ENCODE measurements around the gene MMADHC. TPM values are rescaled to one million over a fixed set of nuclear protein-coding genes. Genes with fewer than 3 reads are reported as not detected.

The MMADHC gene
- total RNA-seq, result 77.1 TPM
- 84.8 TPM for polyA plus RNA-seq (ENCODE audit: insufficient read depth, low read depth, low replicate concordance)
- long read RNA-seq, donor 1, transcript MMADHC-201 (8 exons, 1,436 nt), result major isoform, 25 of 33 reads
- long read RNA-seq, donor 1, partial matches to known transcripts, result 5 of 33 reads
- long read RNA-seq, donor 1, other reads (novel, unspliced or antisense), result 0 of 33 reads
- long read RNA-seq, donor 2, transcript MMADHC-201 (8 exons, 1,436 nt), result major isoform, 48 of 56 reads
- long read RNA-seq, donor 2, partial matches to known transcripts, result 5 of 56 reads
- long read RNA-seq, donor 2, other reads (novel, unspliced or antisense), result 0 of 56 reads
- long read RNA-seq, donor 3, transcript MMADHC-201 (8 exons, 1,436 nt), result major isoform, 33 of 36 reads
- long read RNA-seq, donor 3, partial matches to known transcripts, result 0 of 36 reads
- long read RNA-seq, donor 3, other reads (novel, unspliced or antisense), result 0 of 36 reads
- long read RNA-seq, donor 4, transcript MMADHC-201 (8 exons, 1,436 nt), result major isoform, 39 of 41 reads
- long read RNA-seq, donor 4, partial matches to known transcripts, result 0 of 41 reads
- long read RNA-seq, donor 4, other reads (novel, unspliced or antisense), result 0 of 41 reads
- long read RNA-seq, donor 5, partial matches to known transcripts, result 0 of 3 reads
- long read RNA-seq, donor 5, other reads (novel, unspliced or antisense), result 0 of 3 reads
- long read RNA-seq, donor 6, transcript MMADHC-201 (8 exons, 1,436 nt), result major isoform, 109 of 148 reads
- long read RNA-seq, donor 6, transcript MMADHC-203 (7 exons, 1,726 nt), result minor isoform, 9 of 148 reads
- long read RNA-seq, donor 6, partial matches to known transcripts, result 30 of 148 reads
- long read RNA-seq, donor 6, other reads (novel, unspliced or antisense), result 0 of 148 reads
- long read RNA-seq, donor 7, transcript MMADHC-201 (8 exons, 1,436 nt), result major isoform, 36 of 45 reads
- long read RNA-seq, donor 7, partial matches to known transcripts, result 4 of 45 reads
- long read RNA-seq, donor 7, other reads (novel, unspliced or antisense), result 3 of 45 reads
- long read RNA-seq, donor 8, transcript MMADHC-201 (8 exons, 1,436 nt), result major isoform, 37 of 40 reads
- long read RNA-seq, donor 8, partial matches to known transcripts, result 0 of 40 reads
- long read RNA-seq, donor 8, other reads (novel, unspliced or antisense), result 0 of 40 reads
- long read RNA-seq, donor 9, transcript MMADHC-201 (8 exons, 1,436 nt), result major isoform, 26 of 27 reads
- long read RNA-seq, donor 9, partial matches to known transcripts, result 0 of 27 reads
- long read RNA-seq, donor 9, other reads (novel, unspliced or antisense), result 0 of 27 reads
- long read RNA-seq, donor 10, transcript MMADHC-201 (8 exons, 1,436 nt), result major isoform, 34 of 37 reads
- long read RNA-seq, donor 10, partial matches to known transcripts, result 0 of 37 reads
- long read RNA-seq, donor 10, other reads (novel, unspliced or antisense), result 0 of 37 reads

DNA sequence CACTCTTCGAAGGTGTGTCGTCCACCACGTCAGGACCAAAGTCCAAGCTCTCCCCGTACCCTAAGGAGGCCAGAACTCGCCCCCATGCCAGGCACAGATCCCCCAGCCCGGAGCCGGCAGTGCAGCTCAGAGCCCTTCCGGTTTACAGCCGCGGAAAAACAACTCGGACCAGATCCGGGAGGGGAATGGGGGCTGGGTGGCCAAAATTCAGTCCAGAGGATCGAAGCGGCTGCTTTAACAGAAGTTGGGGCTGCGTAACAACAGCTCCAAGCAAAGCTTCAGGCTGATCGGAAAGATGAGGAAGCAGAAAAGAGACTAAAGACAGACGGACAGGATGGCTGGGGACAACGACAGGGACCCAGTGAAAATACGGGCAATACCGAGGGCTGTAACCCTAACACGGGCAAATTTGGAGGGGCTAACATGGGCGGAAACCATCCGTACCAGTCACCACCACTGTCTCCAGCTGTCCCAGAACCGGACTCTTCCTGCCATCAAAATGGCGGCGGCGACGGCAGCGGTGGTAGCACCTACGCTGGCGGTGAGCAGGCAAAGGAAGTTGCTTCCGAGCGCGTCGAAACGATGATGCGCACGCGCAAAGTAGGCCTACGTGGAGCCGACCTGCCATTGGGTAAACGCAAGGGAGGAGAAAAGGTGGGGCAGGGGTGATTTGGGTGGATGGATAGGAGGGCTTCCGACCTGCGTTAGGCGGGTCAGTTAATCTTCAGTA lies at the start of gene MMADHC:
Gene MMADHC, minus strand, starts transcription at position 556 of the 730 bp plus-strand sequence. CDS start 678 bp downstream, outside the sequence.
- Histone ChIP-seq H3K4me1 (ENCODE audit: control insufficient read depth in 2 of 3, insufficient read depth in 2 of 3, low read depth in 1 of 3, low read length in 3 of 3) (peaks cover 0 to 9% (median 0%) of the 10 kb centered on the region in 3 donors), H3K27me3 (ENCODE audit: control insufficient read depth, insufficient read depth, low read length) (no peaks in the 10 kb centered on the region), H3K4me3 (ENCODE audit: low read length in 3 of 3) (peak within 1 kb of the TSS; percentile 94 to 100 (median 100)), H3K9ac (ENCODE audit: low read length in 3 of 3) (peak within 1 kb of the TSS; percentile 97 to 100 (median 100)), H3K9me3 (ENCODE audit: control insufficient read depth in 2 of 3, insufficient read depth in 1 of 3, low read length in 3 of 3) (no peaks in the 10 kb centered on the region), H3K27ac (ENCODE audit: low read depth in 2 of 2, low read length in 2 of 2) (peak within 1 kb of the TSS; percentile 98 to 100), H3K36me3 (ENCODE audit: control insufficient read depth in 2 of 3, insufficient read depth in 3 of 3, low read length in 3 of 3) (peaks cover 0 to 10% (median 0%) of the 10 kb centered on the region in 3 donors)
- FAIRE-seq (peak; percentile 25), DNase-seq (peak; percentile 96 to 98 (median 98))
- intact Hi-C loops (cut with DNase I), result no loop called here
- TF ChIP-seq, protein P1, sequence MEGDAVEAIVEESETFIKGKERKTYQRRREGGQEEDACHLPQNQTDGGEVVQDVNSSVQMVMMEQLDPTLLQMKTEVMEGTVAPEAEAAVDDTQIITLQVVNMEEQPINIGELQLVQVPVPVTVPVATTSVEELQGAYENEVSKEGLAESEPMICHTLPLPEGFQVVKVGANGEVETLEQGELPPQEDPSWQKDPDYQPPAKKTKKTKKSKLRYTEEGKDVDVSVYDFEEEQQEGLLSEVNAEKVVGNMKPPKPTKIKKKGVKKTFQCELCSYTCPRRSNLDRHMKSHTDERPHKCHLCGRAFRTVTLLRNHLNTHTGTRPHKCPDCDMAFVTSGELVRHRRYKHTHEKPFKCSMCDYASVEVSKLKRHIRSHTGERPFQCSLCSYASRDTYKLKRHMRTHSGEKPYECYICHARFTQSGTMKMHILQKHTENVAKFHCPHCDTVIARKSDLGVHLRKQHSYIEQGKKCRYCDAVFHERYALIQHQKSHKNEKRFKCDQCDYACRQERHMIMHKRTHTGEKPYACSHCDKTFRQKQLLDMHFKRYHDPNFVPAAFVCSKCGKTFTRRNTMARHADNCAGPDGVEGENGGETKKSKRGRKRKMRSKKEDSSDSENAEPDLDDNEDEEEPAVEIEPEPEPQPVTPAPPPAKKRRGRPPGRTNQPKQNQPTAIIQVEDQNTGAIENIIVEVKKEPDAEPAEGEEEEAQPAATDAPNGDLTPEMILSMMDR (IDR thresholded peaks at IDR 0.05; ENCODE audit: borderline replicate concordance, extremely low read depth, insufficient read depth), result no peak

DNA sequence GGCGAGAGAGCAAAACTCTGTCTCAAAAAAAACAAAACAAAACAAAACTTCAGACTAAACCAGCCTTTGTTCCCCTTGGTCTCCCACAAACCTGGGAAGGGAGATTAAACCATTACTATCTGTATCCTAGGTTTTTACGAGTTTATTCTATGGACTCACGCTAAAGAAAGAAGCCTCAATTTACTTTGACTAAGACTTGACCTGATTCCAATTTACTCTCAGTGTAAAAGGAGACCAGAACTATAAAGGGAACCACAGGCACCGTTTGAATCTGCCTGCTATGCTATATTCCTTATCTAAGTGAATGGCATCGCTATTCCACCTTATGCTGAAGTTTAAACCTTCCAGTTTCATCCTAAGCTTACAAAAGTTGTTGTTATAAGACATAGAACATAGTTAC lies 46.5 kb upstream of the MMADHC start:
- intact Hi-C loops (cut with DNase I), result no loop called here
- Histone ChIP-seq H3K9me3 (ENCODE audit: control insufficient read depth in 2 of 3, insufficient read depth in 1 of 3, low read length in 3 of 3) (no peaks in the 10 kb centered on the region), H3K27me3 (ENCODE audit: control insufficient read depth, insufficient read depth, low read length) (no peaks in the 10 kb centered on the region), H3K4me1 (ENCODE audit: control insufficient read depth in 2 of 3, insufficient read depth in 2 of 3, low read depth in 1 of 3, low read length in 3 of 3) (no peaks in the 10 kb centered on the region), H3K9ac (ENCODE audit: low read length in 3 of 3) (no peak overlapping the region), H3K4me3 (ENCODE audit: low read length in 3 of 3) (no peak overlapping the region), H3K36me3 (ENCODE audit: control insufficient read depth in 2 of 3, insufficient read depth in 3 of 3, low read length in 3 of 3) (no peaks in the 10 kb centered on the region), H3K27ac (ENCODE audit: low read depth in 2 of 2, low read length in 2 of 2) (no peak overlapping the region)
- TF ChIP-seq, protein P1 (IDR thresholded peaks at IDR 0.05; ENCODE audit: borderline replicate concordance, extremely low read depth, insufficient read depth), result no peak
- DNase-seq (no peak), FAIRE-seq (no peak)

DNA sequence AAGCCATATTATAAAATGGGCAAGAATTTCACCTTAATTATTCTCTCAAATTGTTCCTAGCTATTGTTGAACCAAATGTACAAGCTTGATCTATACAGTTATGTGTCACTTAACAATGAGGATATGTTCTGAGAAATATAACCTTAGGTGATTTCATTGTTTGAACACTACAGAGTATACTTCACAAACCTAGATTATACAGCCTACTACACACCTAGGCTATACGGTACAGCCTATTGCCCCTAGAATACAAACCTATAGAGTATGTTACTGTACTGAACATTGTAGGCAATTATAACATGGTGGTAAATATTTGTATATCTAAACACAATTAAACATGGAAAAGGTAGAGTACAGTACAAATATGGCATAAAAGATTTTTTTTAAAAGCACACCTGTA lies 42.9 kb upstream of the MMADHC start:
- intact Hi-C loops (cut with DNase I), result no loop called here
- no peak overlapping the region for H3K4me3 ChIP-seq (ENCODE audit: low read length in 3 of 3)
- DNase-seq (no peak), FAIRE-seq (no peak)
- no peaks in the 10 kb centered on the region for H3K4me1 ChIP-seq (ENCODE audit: control insufficient read depth in 2 of 3, insufficient read depth in 2 of 3, low read depth in 1 of 3, low read length in 3 of 3)
- H3K27ac ChIP-seq (ENCODE audit: low read depth in 2 of 2, low read length in 2 of 2), result no peak overlapping the region
- H3K36me3 ChIP-seq (ENCODE audit: control insufficient read depth in 2 of 3, insufficient read depth in 3 of 3, low read length in 3 of 3), result no peaks in the 10 kb centered on the region
- no peaks in the 10 kb centered on the region for H3K9me3 ChIP-seq (ENCODE audit: control insufficient read depth in 2 of 3, insufficient read depth in 1 of 3, low read length in 3 of 3)
- no peak overlapping the region for H3K9ac ChIP-seq (ENCODE audit: low read length in 3 of 3)
- TF ChIP-seq, protein P1 (IDR thresholded peaks at IDR 0.05; ENCODE audit: borderline replicate concordance, extremely low read depth, insufficient read depth), result no peak
- no peaks in the 10 kb centered on the region for H3K27me3 ChIP-seq (ENCODE audit: control insufficient read depth, insufficient read depth, low read length)

Measured in kidney (tissue), 22 donors.